Loucy (cell line): ENCODE results near the gene INSR.

Experiments
- H2AFZ ChIP-seq: fragments of 200-600 bp; sonication (generic); 2 replicates; pipeline ENCODE4 v1.6.0; 2016; ENCODE audit warnings: antibody characterized with exemption, mild to moderate bottlenecking, low read length, moderate library complexity
- H3F3A ChIP-seq: fragments of 200-600 bp; 2 replicates; pipeline ENCODE4 v1.6.0; 2016; ENCODE audit warnings: antibody characterized with exemption, low read depth, mild to moderate bottlenecking
- H3K27me3 ChIP-seq: fragments of 200-600 bp; sonication (generic); 2 replicates; pipeline ENCODE4 v1.6.1; 2014; ENCODE audit warnings: low read length, mild to moderate bottlenecking; ENCODE audit not compliant: insufficient read depth, poor library complexity, severe bottlenecking
- H3K36me3 ChIP-seq: fragments of 200-600 bp; sonication (generic); 2 replicates; pipeline ENCODE4 v1.6.1; 2016; ENCODE audit warnings: low read length; ENCODE audit not compliant: insufficient read depth
- H3K4me1 ChIP-seq: fragments of 200-600 bp; sonication (generic); 2 replicates; pipeline ENCODE4 v1.5.1; 2014; ENCODE audit warnings: low read length, mild to moderate bottlenecking; ENCODE audit not compliant: insufficient read depth, poor library complexity, severe bottlenecking
- H3K4me2 ChIP-seq: fragments of 200-600 bp; sonication (generic); 2 replicates; pipeline ENCODE4 v1.6.0; 2014; ENCODE audit warnings: antibody characterized with exemption, low read length, low read depth, mild to moderate bottlenecking; ENCODE audit not compliant: poor library complexity, severe bottlenecking
- H3K4me3 ChIP-seq: fragments of 200-600 bp; sonication (generic); 2 replicates; pipeline ENCODE4 v1.5.1; 2014; ENCODE audit warnings: low read length, mild to moderate bottlenecking, mixed read lengths; ENCODE audit not compliant: poor library complexity, severe bottlenecking
- H3K79me2 ChIP-seq: fragments of 200-600 bp; sonication (generic); 2 replicates; pipeline ENCODE4 v1.6.1; 2014; ENCODE audit warnings: low read length; ENCODE audit not compliant: insufficient read depth
- H3K9ac ChIP-seq: fragments of 200-600 bp; sonication (generic); 2 replicates; pipeline ENCODE4 v1.6.0; 2014; ENCODE audit warnings: mild to moderate bottlenecking, low read depth, low read length, moderate library complexity; ENCODE audit not compliant: poor library complexity, severe bottlenecking
- H3K9me2 ChIP-seq: fragments of 200-600 bp; sonication (generic); replicated peaks from 2 replicates; pipeline ENCODE4 v1.6.1; 2016; ENCODE audit warnings: low read depth, low read length, mixed read lengths
- H3K9me3 ChIP-seq: fragments of 200-600 bp; sonication (generic); 2 replicates; pipeline ENCODE4 v1.6.1; 2014; ENCODE audit warnings: mild to moderate bottlenecking, antibody characterized with exemption, low read length, low read depth; ENCODE audit not compliant: insufficient read depth
- H4K20me1 ChIP-seq: fragments of 200-600 bp; sonication (generic); 2 replicates; pipeline ENCODE4 v1.6.0; 2014; ENCODE audit warnings: antibody characterized with exemption, low read length, mild to moderate bottlenecking; ENCODE audit not compliant: insufficient read depth, poor library complexity, severe bottlenecking
- EZH2phosphoT487 ChIP-seq: fragments of 200-600 bp; IDR thresholded peaks from 2 replicates; pipeline ENCODE4 v1.6.1; 2018; ENCODE audit warnings: antibody characterized with exemption, mild to moderate bottlenecking, moderate library complexity, borderline replicate concordance
- TF ChIP-seq, protein P1 (sequence below): fragments of 200-600 bp; sonication (generic); conservative IDR thresholded peaks from 2 replicates; pipeline ENCODE4 v1.5.1; 2014; ENCODE audit warnings: mild to moderate bottlenecking, antibody characterized with exemption, low read length

Gene INSR

DNA sequence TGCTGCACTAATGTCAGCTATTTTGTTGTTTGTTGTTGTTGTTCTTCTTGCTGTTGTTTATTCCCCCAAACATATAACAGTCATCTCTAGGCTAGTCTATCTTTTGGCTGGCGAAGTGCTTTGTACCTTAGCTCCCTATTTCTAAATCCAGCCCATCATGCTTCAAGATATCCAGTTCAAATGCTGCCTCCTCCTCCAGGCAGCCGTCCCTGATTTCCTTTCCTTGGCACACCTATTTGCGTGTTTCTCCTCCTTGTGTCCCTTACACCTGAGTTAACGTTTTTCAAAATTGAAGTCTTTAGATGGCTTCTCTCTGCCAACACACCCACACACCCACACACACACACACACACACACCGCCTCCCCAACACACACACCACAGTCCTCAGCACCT, 25.5 kb downstream of the INSR start:
- no peaks in the 10 kb centered on the region for H3K27me3 ChIP-seq
- H3K9me2 ChIP-seq = no peaks in the 10 kb centered on the region
- TF ChIP-seq, protein P1, sequence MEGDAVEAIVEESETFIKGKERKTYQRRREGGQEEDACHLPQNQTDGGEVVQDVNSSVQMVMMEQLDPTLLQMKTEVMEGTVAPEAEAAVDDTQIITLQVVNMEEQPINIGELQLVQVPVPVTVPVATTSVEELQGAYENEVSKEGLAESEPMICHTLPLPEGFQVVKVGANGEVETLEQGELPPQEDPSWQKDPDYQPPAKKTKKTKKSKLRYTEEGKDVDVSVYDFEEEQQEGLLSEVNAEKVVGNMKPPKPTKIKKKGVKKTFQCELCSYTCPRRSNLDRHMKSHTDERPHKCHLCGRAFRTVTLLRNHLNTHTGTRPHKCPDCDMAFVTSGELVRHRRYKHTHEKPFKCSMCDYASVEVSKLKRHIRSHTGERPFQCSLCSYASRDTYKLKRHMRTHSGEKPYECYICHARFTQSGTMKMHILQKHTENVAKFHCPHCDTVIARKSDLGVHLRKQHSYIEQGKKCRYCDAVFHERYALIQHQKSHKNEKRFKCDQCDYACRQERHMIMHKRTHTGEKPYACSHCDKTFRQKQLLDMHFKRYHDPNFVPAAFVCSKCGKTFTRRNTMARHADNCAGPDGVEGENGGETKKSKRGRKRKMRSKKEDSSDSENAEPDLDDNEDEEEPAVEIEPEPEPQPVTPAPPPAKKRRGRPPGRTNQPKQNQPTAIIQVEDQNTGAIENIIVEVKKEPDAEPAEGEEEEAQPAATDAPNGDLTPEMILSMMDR = no peak
- no peak for TF ChIP-seq EZH2phosphoT487
- H3K9me3 ChIP-seq = no peaks in the 10 kb centered on the region
- no peak overlapping the region for H2AFZ ChIP-seq
- H3K79me2 ChIP-seq = peaks cover 9% of the 10 kb centered on the region; the same call in 1 of the 2 replicates
- H3F3A ChIP-seq = no peaks in the 10 kb centered on the region
- H4K20me1 ChIP-seq = no peaks in the 10 kb centered on the region
- H3K4me1 ChIP-seq = peaks cover 7% of the 10 kb centered on the region
- peaks cover 15% of the 10 kb centered on the region; the same call in 1 of the 2 replicates for H3K36me3 ChIP-seq
- H3K9ac ChIP-seq = no peak overlapping the region
- H3K4me2 ChIP-seq = no peak overlapping the region
- H3K4me3 ChIP-seq = no peak overlapping the region

DNA sequence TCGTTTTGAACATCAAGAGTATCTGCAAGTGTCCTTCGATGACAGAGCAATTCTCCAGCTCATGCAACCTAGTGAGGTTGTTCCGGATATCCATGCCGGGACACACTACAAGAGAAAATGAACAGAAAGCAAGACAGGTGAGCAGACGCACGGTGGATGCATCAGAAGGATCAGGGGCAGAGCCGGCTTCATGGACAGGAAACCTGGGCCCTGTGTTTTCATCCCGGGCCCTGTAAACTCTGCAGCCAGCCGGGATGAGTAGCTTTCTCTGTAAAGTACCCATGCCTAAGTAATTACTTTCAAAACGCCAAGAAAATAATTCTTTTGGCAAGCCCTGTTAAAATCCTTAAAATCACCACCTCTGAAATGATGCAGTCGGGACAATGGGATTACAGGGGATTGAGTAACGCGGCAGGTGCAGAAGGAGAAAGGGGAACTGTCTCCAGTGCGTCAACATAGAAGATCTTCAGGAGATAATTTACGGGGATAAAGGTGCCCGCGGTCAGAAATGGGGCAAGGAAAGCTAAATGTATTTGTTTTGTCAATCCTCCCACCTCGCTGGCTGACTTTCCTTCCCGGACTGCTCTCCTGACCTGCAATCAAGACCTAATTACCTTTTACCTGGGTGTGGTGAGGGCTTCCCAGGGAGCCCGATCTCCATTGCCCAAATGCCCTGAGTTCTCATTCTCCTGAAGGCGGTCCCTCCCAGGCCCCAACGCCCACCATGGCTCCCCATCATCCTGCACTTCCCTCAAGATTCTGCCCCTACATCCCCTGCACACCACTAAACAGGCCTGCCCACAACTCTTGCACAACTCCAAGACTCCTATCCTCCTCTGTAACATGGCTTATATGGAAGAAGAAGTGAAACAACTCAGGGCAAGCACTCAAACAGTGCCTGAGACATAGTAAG, 26.2 kb downstream of the INSR start:
- Histone ChIP-seq H3K79me2 (peaks cover 9% of the 10 kb centered on the region; the same call in 1 of the 2 replicates), H3K27me3 (no peaks in the 10 kb centered on the region), H2AFZ (no peak overlapping the region), H4K20me1 (no peaks in the 10 kb centered on the region), H3K4me3 (no peak overlapping the region), H3K36me3 (peaks cover 15% of the 10 kb centered on the region; the same call in 1 of the 2 replicates), H3K9me3 (no peaks in the 10 kb centered on the region), H3K9ac (no peak overlapping the region), H3K4me2 (no peak overlapping the region), H3F3A (no peaks in the 10 kb centered on the region), H3K9me2 (no peaks in the 10 kb centered on the region), H3K4me1 (peaks cover 5% of the 10 kb centered on the region)
- TF ChIP-seq, protein P1 = no peak
- TF ChIP-seq EZH2phosphoT487 = no peak

DNA sequence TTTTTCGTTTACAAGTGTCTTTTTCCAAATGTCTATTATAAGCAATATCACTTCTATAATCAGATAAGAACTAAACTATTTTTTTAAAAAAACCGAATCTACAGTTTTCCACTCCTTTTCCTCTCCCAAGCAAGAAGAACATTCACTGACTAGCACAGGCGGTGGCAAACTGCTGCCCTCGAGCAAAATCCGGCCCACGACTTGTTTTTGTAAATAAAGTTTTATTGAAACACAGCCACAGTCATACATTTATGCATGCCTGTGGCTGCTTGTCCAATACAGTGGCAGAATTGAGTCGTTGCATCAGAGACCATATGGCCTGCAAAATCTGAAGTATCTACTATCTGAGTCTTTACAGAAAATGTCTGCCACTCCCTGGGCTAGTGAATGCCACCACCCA, 27.4 kb downstream of the INSR start:
- Histone ChIP-seq H3K36me3 (peaks cover 15% of the 10 kb centered on the region; the same call in 1 of the 2 replicates), H3K9ac (no peak overlapping the region), H2AFZ (no peak overlapping the region), H3K9me2 (no peaks in the 10 kb centered on the region), H3K4me2 (no peak overlapping the region), H4K20me1 (no peaks in the 10 kb centered on the region), H3K4me1 (no peaks in the 10 kb centered on the region), H3K9me3 (no peaks in the 10 kb centered on the region), H3K4me3 (no peak overlapping the region), H3K27me3 (no peaks in the 10 kb centered on the region), H3F3A (no peaks in the 10 kb centered on the region), H3K79me2 (peaks cover 12% of the 10 kb centered on the region; the same call in 1 of the 2 replicates)
- TF ChIP-seq, protein P1 = no peak
- no peak for TF ChIP-seq EZH2phosphoT487
